ENCODE data around the gene SLC26A11.

- TF ChIP-seq EZH2 (IDR thresholded peaks at IDR 0.05; ENCODE audit: borderline replicate concordance, insufficient read depth, low read depth, low read length, poor library complexity, severe bottlenecking) (no peak), CTCF (IDR thresholded peaks at IDR 0.05) (no peak)
Measured at GRCh38 chr17:80236911-80237310, 16.7 kb downstream of the SLC26A11 start.
